Activated CD8-positive, alpha-beta memory T cell treated with anti-CD3 and anti-CD28 coated beads for 36 hours (primary cell): ENCODE results near the gene SEC24A. TPM values are rescaled to one million over a fixed set of nuclear protein-coding genes. Genes with fewer than 3 reads are reported as not detected.
"Not testable (repeated sequence)": the region's sequence is repeated elsewhere in the genome, so short reads cannot be mapped to it uniquely, and the experiment has no call there.

ENCODE experiments used
- CTCF ChIA-PET: fragments of 350-600 bp; sonication (Branson Sonifier 250); formaldehyde crosslinking; loops from one replicate; lab custom pipeline; 2021; ENCODE audit warnings: antibody characterized with exemption; lab: Charles Lee
- POLR2A ChIA-PET: fragments of 350-600 bp; sonication (Branson Sonifier 250); formaldehyde crosslinking; loops from one replicate; lab custom pipeline; 2021; ENCODE audit warnings: antibody characterized with exemption; lab: Charles Lee
- total RNA-seq, 2 experiments: library from RNA; stranded (reverse); gene quantifications; one replicate each; pipeline ENCODE4 v1.2.3, GENCODE V29; 2021

The SEC24A gene
- total RNA-seq, 2 experiments from 2014 or later = 21.8 to 23.5 TPM

DNA sequence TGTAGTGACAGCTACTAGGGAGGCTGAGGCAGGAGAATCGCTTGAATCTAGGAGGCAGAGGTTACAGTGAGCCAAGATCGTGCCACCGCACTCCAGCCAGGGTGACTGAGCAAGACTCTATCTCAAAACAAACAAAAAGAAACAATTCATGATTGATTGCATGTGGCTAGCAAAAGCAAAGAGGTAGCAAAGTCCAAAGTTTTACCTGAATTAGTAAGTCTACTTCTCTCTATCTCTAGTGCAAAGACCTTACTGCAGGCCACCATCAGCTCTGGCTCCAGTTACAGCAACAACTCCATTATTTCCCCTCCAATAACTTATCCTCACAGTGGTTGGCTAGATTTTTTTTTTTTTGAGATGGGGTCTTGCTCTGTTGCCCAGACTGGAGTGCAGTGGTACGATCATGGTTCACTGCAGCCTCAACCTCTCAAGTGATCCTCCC, 9.8 kb upstream of the SEC24A start:
- POLR2A ChIA-PET = interaction anchor here (0.6 kb wide), 1 partner anchor 18 kb away, joined by 4 read pairs; no protein-coding TSS in a partner anchor
- CTCF ChIA-PET = interaction anchor here (0.5 kb wide), 1 partner anchor 332 kb away, joined by 4 read pairs; no protein-coding TSS in a partner anchor

DNA sequence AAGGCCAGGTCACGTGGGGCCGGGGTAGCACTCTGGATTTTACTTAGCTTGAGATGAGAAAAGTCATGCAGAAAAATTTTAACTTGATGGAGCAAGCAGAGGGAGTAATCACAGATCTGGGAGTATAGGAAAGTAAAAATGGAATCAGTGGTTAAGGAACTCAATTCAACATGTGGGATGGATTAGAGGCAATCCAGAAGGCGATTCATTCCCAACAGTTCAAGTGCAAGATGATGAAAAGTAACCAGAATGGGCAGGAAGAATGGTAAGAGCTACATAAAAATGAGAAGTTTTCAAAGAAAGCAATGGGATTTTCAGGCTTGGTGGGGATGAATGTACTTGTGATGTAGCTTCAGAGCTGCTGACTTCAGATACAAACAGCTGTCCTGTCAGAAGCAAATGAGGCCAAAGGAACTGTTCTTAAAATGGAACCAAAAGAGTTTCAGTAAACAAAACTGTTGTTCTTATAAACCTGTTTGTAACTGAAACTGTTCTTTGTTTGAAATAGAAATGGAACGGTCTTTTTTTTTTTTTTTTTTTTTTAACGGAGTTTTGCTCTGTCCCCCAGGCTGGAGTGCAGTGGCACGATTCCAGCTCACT, 5.6 kb upstream of the SEC24A start:
- ChIA-PET POLR2A (interaction anchor here (0.7 kb wide), 1 partner anchor 639 kb away, joined by 13 read pairs; no protein-coding TSS in a partner anchor), CTCF (interaction anchor here (0.6 to 1.6 kb wide), 2 partner anchors 11 to 199 kb away, joined by 3 to 6 read pairs; partner anchors contain the start of gene SAR1B)

DNA sequence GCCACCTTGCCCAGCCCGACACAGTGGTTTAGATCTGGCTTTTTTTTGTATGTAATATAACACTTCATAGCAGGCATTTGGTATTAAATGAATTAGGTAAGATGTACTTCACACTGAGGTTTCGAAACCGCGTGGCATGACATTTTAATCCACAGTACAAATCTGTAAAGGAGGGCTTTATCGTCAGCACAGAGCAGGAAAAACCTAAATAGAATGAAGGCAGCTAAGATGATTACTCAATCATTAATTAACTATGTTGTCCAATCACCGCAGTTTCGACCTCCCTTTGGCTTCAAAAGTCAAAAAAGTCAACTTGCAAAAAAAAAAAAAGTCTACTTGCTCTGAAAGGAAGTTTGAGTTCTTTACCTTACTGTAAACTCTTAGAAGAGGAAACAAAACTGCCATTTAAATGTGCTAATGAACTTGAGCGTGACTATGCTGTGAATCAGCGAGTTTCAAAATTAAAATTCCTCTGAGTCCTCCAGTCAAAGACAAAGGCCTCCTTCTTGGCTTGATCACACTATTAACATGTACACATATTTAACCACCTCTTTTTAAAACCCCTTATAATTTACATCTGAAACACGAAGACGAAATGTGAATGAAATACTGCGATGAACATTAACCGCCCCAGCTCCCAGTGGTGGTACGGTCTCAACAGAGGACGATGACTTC, 698 bp upstream of the SEC24A start:
- ChIA-PET CTCF (interaction anchor here (0.5 to 1.4 kb wide), 6 partner anchors 11 to 55 kb away, joined by 3 to 7 read pairs (median 4); partner anchors contain the start of gene SAR1B), POLR2A (interaction anchor here (0.6 to 1.4 kb wide), 2 partner anchors 11 to 257 kb away, joined by 4 to 10 read pairs; no protein-coding TSS in a partner anchor)

DNA sequence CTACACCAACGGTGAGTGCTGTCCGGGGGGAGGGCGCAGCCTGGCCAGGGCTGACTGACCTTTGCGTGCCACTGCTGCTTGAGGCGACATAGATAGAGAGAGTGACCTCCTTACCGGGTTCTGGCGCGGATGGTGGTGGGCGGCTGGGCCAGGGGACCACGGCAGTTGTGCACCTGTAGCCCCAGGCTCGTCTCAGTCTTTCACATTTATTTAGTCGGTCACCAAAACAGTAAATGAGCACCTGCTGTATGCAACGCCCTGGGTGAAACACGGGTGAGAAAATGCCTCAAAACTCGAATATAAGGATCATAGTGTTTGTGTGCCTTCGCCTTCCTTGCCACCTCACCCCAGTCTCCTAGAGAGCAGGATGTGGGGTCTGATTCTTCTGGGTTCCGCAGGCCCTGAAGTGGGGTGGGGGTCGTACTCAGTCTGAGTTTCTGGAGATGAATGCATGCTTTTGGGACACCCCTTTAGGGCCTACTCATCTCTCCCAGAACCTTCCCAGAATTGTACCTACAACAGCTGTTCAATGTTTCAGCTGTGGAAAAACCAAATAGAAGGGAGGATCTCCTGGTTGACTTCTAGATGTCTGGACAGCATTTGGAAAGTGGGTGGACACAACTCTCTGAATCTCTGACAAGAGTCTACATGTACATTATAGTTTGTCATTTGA, 714 bp downstream of the SEC24A start:
- POLR2A ChIA-PET = interaction anchor here (1.4 kb wide), 1 partner anchor 255 kb away, joined by 4 read pairs; no protein-coding TSS in a partner anchor
- CTCF ChIA-PET = interaction anchor here (0.8 to 1.2 kb wide), 3 partner anchors 17 to 89 kb away, joined by 3 to 7 read pairs (median 4); partner anchors contain the start of genes CAMLG and SAR1B

DNA sequence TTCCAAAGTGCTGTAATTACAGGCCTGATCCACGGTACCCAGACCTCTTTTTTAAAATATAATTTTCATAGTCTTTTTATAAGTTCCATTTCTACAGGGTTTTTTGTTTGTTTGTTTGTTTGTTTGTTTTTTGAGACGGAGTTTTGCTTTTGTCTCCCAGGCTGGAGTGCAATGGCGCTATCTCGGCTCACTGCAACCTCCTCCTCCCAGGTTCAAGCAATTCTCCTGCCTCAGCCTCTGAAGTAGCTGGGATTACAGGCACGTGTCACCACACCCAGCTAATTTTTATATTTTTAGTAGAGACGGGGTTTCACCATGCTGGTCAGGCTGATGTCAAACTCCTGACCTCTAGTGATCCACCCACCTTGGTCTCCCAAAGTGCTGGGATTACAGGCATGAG, 2.1 kb downstream of the SEC24A start:
- POLR2A ChIA-PET = interaction anchor here (0.7 kb wide), 2 partner anchors 17 to 340 kb away, joined by 3 read pairs; no protein-coding TSS in a partner anchor

DNA sequence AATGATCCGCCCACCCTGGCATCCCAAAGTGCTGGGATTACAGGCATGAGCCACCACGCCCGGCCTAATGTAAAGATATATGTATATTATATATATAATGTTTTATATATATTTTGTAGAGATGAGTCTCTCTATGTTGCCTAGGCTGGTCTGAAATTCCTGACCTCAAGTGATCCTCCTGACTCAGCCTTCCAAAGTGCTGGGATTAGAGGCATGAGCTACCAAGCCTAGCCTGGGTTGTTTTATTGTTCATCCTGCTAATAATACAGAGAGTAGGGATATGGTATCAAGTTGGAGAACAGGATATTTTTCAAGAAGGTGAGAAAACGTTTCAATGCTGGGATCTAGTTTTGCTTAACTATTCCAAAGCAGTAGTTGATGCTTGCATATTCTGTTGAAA, 2.9 kb downstream of the SEC24A start:
- ChIA-PET CTCF (no interaction called here), POLR2A (no interaction called here)

More for the DNA sequence above, 2.1 kb downstream of the SEC24A start:
- CTCF ChIA-PET = not testable (repeated sequence)

DNA sequence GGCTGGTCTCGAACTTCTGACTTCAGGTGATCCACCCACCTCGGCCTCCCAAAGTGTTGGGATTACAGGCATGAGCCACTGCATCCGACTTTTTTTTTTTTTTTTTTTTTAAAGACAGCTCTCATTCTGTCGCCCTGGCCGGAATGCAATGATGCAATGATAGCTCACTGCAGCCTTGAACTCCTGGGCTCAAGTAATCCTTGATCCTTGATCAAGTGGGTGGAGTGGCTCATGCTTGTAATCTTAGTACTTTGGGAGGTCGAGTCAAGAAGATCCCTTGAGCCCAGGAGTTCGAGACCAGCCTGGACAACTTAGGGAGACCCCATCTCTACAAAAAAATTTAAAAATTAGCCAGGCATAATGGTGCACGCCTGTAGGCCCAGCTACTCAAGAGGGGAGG, 8.1 kb downstream of the SEC24A start:
- POLR2A ChIA-PET = interaction anchor here (0.6 kb wide), 3 partner anchors 61 to 315 kb away, joined by 3 to 4 read pairs (median 3); no protein-coding TSS in a partner anchor
- CTCF ChIA-PET = no interaction called here

DNA sequence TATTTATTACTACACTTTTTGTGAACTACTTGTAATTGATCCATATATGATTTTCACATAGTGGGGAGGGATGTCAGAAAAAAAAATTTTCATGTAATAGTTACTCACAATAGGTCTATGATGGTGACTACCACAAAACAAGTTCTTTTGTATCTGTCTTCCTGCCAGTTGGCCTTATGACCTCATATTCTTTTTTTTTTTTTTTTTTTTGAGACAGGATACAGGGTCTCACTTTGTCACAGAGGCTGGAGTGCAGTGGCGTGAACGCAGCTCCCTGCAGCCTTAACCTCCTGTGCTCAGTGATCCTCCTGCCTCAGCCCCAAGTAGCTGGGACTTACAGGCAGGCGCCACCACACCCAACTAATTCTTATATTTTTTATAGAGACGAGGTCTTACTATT, 10.9 kb downstream of the SEC24A start:
- CTCF ChIA-PET = no interaction called here
- POLR2A ChIA-PET = no interaction called here

DNA sequence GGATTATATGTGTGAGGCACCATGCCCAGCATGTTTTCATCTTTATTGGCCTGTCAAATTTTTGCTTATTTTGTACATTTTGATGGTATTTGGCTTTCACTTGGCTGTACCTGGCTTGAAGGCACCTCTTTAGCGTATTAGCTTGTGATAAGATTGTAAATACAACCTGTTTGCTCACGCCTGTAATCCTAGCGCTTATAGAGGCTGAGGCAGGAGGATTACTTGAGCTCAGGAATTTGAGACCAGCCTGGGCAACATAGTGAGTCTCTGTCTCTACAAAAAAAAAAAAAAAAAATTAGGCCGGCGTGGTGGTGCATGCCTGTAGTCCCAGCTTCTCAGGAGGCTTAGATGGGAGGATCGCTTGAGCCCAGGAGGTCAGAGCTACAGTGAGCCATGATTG, 11.3 kb downstream of the SEC24A start:
- CTCF ChIA-PET = interaction anchor here (0.6 kb wide), 1 partner anchor 855 kb away, joined by 4 read pairs; no protein-coding TSS in a partner anchor
- POLR2A ChIA-PET = no interaction called here

DNA sequence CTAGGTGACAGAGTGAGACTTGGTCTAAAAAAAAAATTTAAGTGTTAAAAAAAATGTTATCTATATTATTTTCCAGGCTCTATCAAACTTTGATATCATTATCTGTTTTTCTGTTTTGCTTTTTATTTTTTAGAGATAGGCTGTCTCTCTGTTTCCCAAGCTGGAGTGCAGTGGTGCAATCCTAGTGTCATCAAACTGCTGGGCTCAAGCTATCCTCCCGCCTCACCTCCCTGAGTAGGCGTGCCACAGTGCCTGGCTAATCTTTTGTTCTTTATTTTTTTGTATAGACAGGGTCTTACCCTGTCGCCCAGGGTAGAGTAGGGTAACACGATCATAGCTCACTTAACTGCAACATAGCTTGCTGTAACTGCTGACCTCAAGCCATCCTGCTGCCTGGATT, 14.4 kb downstream of the SEC24A start:
- ChIA-PET POLR2A (interaction anchor here (0.6 kb wide), 1 partner anchor 44 kb away, joined by 4 read pairs; no protein-coding TSS in a partner anchor), CTCF (no interaction called here)

DNA sequence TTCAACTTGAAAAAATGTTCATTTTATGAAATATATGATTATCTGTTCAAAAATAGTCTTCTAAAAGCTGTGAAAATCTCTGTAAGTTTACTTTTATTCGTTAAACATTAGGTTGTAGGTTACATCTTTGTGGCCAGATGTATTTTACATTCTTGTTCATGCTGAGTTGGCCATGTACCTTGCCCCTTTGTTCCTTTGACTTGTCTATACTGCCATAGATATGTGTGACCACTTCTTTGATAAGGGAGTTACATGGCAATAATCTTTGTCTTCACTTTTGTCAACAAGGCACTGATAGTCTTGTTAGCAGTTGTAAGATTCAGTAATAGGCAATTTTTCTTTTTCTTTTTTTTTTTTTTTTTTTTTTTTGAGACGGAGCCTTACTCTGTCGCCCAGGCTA, 15.9 kb downstream of the SEC24A start:
- ChIA-PET CTCF (interaction anchor here (0.6 kb wide), 1 partner anchor 154 kb away, joined by 3 read pairs; no protein-coding TSS in a partner anchor), POLR2A (interaction anchor here (0.7 kb wide), 2 partner anchors 21 to 442 kb away, joined by 3 read pairs; no protein-coding TSS in a partner anchor)

DNA sequence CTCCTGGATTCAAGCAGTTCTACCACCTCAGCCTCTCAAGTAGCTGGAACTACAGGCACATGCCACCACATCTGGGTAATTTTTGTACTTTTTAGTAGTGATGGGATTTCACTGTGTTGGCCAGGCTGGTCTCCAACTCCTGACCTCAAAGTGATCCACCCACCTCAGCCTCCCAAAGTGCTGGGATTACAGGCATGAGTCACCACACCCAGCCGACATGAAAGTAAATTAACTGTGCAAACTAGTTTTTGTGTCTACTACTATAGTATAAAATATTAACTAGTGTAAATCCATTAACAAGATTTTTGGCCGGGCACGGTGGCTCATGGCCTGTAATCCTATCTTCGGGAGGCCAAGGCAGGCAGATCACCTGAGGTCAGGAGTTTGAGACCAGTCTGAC, 25.0 kb downstream of the SEC24A start:
- CTCF ChIA-PET, POLR2A ChIA-PET: not testable (repeated sequence)

DNA sequence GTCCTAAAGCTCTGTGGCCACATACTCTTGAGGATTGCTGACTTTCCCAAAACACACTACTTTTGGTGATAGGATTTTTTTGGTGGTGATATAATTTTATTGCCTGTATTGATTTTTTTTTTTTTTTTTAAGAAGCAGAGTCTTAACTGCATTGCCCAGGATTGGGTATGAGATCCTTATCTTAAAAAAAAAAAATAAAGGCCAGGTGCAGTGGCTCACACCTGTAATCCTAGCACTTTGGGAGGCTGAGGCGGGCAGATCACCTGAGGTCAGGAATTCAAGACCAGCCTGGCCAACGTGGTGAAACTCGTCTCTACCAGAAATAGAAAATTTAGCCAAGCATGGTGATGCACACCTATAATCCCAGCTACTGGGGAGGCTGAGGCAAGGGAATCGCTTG, 28.8 kb downstream of the SEC24A start:
- POLR2A ChIA-PET = interaction anchor here (0.6 kb wide), 1 partner anchor 128 kb away, joined by 3 read pairs; no protein-coding TSS in a partner anchor
- CTCF ChIA-PET = not testable (repeated sequence)

DNA sequence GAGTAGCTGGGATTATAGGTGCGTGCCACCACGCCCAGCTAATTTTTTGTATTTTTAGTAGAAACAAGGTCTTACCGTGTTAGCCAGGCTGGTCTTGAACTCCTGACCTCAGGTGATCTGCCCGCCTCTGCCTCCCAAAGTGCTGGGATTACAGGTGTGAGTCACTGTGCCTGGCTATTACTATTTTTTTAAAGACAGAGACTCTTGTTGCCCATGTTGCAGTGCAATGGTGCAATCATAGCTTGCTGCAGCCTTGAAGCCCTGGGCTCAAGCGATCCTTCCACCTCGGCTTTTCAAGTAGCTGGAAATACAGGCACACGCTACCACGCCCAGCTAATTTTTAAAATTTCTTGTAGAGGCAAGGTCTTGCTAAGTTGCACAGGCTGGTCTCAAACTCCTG, 41.6 kb downstream of the SEC24A start:
- POLR2A ChIA-PET, CTCF ChIA-PET: not testable (repeated sequence)

DNA sequence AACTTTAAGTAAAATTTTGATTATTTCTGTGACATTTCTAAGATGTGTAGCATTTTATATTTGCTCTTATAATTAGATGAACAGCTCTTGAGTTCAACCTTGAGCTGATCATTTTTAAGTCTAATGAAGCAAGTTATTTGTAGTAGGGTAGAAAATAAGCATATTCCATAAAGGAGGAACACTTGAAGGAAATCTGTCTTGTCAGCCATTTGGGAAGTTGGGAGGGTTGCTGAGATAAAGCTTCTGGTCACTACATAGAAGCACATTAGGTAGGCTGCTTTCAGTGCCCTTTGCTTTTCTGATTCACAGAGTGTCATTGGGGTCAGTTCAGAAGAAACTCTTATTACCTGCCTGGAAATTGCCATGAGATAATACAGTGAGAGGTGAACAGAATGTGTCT, 44.1 kb downstream of the SEC24A start:
- POLR2A ChIA-PET = no interaction called here
- CTCF ChIA-PET = interaction anchor here (0.6 kb wide), 1 partner anchor 105 kb away, joined by 3 read pairs; no protein-coding TSS in a partner anchor

DNA sequence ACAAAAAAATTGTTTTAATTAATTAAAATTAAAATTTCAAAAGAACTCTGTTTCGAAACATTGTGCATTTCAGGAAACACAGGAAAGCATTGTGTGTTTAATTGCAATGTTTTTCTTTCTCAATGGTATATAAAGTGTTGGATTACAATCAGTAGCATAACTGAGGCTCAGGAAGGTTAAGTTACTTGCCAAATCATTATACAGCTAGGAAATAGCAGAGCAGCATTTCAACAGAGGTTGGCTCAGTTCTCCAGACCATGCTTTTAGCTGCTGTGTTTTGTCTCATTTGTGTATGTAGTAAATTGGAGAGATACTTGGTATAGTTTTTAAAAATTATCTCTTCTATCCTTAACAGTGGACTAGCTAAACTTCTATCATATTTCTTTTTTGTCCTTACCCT, 59.7 kb downstream of the SEC24A start:
- CTCF ChIA-PET = interaction anchor here (0.5 kb wide), 1 partner anchor 18 kb away, joined by 3 read pairs; no protein-coding TSS in a partner anchor
- POLR2A ChIA-PET = no interaction called here

DNA sequence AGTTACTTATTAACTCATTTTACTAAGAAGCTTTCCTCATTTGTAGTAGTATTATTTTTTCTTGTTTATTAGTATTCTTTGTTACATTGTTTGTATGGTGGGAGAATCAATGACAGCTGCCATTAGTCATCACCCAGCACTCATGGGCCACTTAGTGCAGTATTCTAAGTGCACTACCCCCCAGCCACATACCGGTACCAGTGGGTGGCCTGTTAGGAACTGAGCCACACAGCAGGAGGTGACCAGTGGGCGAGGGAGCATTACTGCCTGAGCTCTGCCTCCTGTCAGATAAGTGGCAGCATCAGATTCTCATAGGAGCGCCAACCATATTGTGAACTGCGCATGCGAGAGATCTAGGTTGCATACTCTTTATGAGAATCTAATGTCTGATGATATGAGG, 65.5 kb downstream of the SEC24A start:
- ChIA-PET POLR2A (no interaction called here), CTCF (interaction anchor here (0.6 to 0.8 kb wide), 2 partner anchors 24 to 530 kb away, joined by 3 read pairs; no protein-coding TSS in a partner anchor)

DNA sequence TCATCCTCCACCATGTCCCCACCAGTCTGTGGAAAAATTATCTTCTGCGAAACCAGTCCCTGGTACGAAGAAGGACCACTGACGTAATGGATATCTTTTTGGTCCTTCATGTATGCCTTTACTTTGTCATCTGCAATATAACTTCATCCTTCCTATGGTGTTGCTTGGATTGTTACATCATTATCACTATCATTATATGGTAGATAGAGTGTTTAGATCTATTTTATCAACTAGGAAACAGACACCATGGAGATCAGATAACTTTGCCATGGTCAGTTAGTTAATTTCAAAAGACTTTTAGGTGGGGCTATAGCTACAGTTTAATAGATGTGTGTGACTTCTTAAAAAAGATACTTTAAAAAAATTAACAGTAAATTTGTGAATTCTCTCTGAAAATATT, 66.0 kb downstream of the SEC24A start:
- CTCF ChIA-PET = interaction anchor here (0.8 kb wide), 1 partner anchor 531 kb away, joined by 3 read pairs; no protein-coding TSS in a partner anchor

DNA sequence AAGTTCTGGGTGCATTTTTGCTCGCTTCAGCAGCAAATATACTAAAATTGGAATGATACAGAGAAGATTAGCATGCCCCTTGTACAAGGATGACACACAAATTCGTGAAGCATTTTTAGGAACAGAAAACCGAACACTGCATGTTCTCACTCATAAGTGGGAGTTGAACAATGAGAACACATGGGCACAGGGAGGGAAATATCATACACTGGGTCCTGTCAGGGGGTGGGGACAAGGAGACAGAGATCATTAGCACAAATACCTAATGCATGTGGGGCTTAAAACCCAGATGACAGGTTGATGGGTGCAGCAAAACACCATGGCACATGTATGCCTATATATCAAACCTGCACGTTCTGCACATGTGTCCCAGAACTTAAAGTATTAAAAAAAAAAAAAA, 66.9 kb downstream of the SEC24A start:
- POLR2A ChIA-PET, CTCF ChIA-PET: not testable (repeated sequence)

More for the DNA sequence above, 66.0 kb downstream of the SEC24A start:
- POLR2A ChIA-PET = no interaction called here
